HCT116 (cell line): Measurements from ENCODE around the gene TMEM156.

ENCODE experiments used
- CEBPB ChIP-seq: IDR thresholded peaks from 2 replicates; pipeline ENCODE4 v1.6.1; 2012; ENCODE audit warnings: low read depth
- EZH2 ChIP-seq: fragments of 200-600 bp; sonication (generic); IDR thresholded peaks from 2 replicates; pipeline ENCODE4 v1.6.1; 2017; ENCODE audit warnings: antibody characterized with exemption, mixed run types
- EZH2phosphoT487 ChIP-seq: fragments of 200-600 bp; IDR thresholded peaks from 2 replicates; pipeline ENCODE4 v1.6.1; 2018; ENCODE audit warnings: antibody characterized with exemption, borderline replicate concordance
- FOSL1 ChIP-seq: IDR thresholded peaks from 2 replicates; pipeline ENCODE4 v1.6.1; 2012; ENCODE audit warnings: low read depth
- JUND ChIP-seq: IDR thresholded peaks from 2 replicates; pipeline ENCODE4 v1.6.1; 2012
- POLR2A ChIP-seq: IDR thresholded peaks from 2 replicates; pipeline ENCODE4 v1.7.0; 2011; ENCODE audit warnings: borderline replicate concordance; ENCODE audit not compliant: insufficient read depth, insufficient read length; ENCODE audit errors: extremely low read depth
- POLR2AphosphoS5 ChIP-seq: IDR thresholded peaks from 2 replicates; pipeline ENCODE4 v1.6.1; 2011; ENCODE audit warnings: mild to moderate bottlenecking, low read depth, low read length, moderate library complexity
- RAD21 ChIP-seq: IDR thresholded peaks from 2 replicates; pipeline ENCODE4 v1.6.1; 2012; ENCODE audit warnings: low read depth, mild to moderate bottlenecking
- TCF7L2 ChIP-seq: IDR thresholded peaks from 2 replicates; pipeline ENCODE4 v1.7.0; 2011; ENCODE audit warnings: borderline replicate concordance, inconsistent platforms; ENCODE audit not compliant: insufficient read depth, insufficient read length; ENCODE audit errors: extremely low read depth
- TF ChIP-seq, protein P1 (sequence below), 3 experiments: fragments of 200-600 bp in 1 of 3; sonication (generic) in 1 of 3; IDR thresholded peaks in 2 of 3; conservative IDR thresholded peaks in 1 of 3; 2 replicates each; pipeline ENCODE4 v1.5.1; 2012 to 2017; ENCODE audit warnings: low read depth in 2 of 3, low read length in 2 of 3, antibody characterized with exemption in 1 of 3, borderline replicate concordance in 1 of 3, control low read depth in 1 of 3, mild to moderate bottlenecking in 1 of 3, mixed read lengths in 1 of 3, mixed run types in 1 of 3, moderate library complexity in 1 of 3; ENCODE audit not compliant: insufficient read depth in 1 of 3
- TF ChIP-seq, protein P2 (sequence below): IDR thresholded peaks from 2 replicates; pipeline ENCODE4 v1.6.1; 2012

DNA sequence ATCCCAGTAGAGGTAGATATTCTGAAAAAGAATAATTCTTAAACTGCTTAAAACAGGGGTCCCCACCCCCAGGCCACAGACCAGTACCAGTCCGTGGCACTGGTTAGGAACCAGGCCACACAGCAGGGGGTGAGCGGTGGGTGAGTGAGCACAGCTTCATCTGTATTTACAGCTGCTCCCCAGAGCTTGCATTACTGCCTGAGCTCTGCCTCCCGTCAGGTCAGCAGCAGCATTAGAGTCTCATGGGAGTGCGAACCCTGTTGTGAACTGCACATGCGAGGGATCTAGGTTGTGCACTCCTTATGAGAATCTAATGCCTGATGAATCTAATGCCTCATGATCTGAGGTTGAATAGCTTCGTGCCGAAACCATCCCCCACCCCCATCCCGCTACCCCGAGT lies 87.8 kb downstream of the TMEM156 start:
- TF ChIP-seq, protein P1, sequence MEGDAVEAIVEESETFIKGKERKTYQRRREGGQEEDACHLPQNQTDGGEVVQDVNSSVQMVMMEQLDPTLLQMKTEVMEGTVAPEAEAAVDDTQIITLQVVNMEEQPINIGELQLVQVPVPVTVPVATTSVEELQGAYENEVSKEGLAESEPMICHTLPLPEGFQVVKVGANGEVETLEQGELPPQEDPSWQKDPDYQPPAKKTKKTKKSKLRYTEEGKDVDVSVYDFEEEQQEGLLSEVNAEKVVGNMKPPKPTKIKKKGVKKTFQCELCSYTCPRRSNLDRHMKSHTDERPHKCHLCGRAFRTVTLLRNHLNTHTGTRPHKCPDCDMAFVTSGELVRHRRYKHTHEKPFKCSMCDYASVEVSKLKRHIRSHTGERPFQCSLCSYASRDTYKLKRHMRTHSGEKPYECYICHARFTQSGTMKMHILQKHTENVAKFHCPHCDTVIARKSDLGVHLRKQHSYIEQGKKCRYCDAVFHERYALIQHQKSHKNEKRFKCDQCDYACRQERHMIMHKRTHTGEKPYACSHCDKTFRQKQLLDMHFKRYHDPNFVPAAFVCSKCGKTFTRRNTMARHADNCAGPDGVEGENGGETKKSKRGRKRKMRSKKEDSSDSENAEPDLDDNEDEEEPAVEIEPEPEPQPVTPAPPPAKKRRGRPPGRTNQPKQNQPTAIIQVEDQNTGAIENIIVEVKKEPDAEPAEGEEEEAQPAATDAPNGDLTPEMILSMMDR (IDR thresholded peaks at IDR 0.05 in 2 of 3, conservative IDR thresholded peaks at IDR 0.05 in 1 of 3; ENCODE audit: borderline replicate concordance in 1 of 3, insufficient read depth in 1 of 3, low read depth in 2 of 3, low read length in 2 of 3), result no peak
- no peak for TF ChIP-seq POLR2A
- no peak for TF ChIP-seq FOSL1
- TF ChIP-seq, protein P2, sequence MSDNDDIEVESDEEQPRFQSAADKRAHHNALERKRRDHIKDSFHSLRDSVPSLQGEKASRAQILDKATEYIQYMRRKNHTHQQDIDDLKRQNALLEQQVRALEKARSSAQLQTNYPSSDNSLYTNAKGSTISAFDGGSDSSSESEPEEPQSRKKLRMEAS, result no peak
- TF ChIP-seq TCF7L2, result no peak
- TF ChIP-seq CEBPB, result no peak
- no peak for TF ChIP-seq EZH2
- TF ChIP-seq EZH2phosphoT487, result no peak
- no peak for TF ChIP-seq POLR2AphosphoS5
- no peak for TF ChIP-seq RAD21
- TF ChIP-seq JUND, result no peak
